ENCODE results near the gene PLCB4.

DNA sequence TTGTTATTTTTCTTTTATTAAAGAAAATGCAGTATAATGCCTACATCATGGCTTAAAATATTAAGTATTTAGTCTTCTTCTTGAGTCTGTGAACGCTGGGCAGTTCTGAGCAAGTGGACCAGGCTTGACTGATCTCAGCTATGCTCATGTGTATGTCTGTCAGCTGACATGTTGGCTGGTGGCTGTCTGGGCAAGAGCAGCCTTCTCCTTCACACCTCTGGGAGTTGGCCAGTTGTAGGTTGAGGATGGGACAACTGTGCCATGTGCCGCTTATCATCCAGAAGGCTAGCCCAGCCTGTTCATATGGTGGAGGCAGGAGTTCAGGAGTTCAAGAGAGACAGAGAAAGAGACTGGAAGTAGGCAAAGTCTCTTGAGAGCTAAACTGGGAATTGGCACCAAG lies 175.9 kb downstream of the PLCB4 start:
- TF ChIP-seq CTCF (optimal IDR thresholded peaks at IDR 0.05 in 1 of 3, IDR thresholded peaks at IDR 0.05 in 1 of 3, conservative IDR thresholded peaks at IDR 0.05 in 1 of 3; ENCODE audit: extremely low read depth in 1 of 3, insufficient read depth in 2 of 3, low read length in 3 of 3) (no peak), EZH2 (IDR thresholded peaks at IDR 0.05; ENCODE audit: low read length) (no peak)
